OCI-LY7 (cell line): ENCODE measurements around the gene DNAL4. TPM values are rescaled to one million over a fixed set of nuclear protein-coding genes. Genes with fewer than 3 reads are reported as not detected.

ENCODE experiments used
- BruUV-seq: library from RNA; stranded (reverse); fragments of 400-500 nt; replicated peaks from 2 replicates; lab custom pipeline; 2021; lab: Mats Ljungman, UMichigan
- CTCF ChIA-PET: fragments of 300-600 bp; sonication (Branson Sonifier 250); formaldehyde crosslinking; loops from one replicate; lab custom pipeline; 2022; ENCODE audit warnings: antibody characterized with exemption; ENCODE audit not compliant: unreplicated experiment; lab: Charles Lee
- POLR2A ChIA-PET: fragments of 300-600 bp; sonication (Branson Sonifier 250); formaldehyde crosslinking; loops from one replicate; lab custom pipeline; 2022; ENCODE audit warnings: antibody characterized with exemption; lab: Charles Lee
- DNase-seq: peaks from one replicate; pipeline ENCODE4 v3.0.0-alpha.2; 2015; ENCODE audit warnings: low spot score
- H2AFZ ChIP-seq: fragments of 200-600 bp; sonication (generic), shearing (Covaris generic); 2 replicates; pipeline ENCODE4 v1.6.1; 2014; ENCODE audit warnings: mild to moderate bottlenecking, antibody characterized with exemption, low read length, moderate library complexity
- H3K27ac ChIP-seq: fragments of 200-600 bp; sonication (generic); 2 replicates; pipeline ENCODE4 v1.5.1; 2014; ENCODE audit warnings: mixed run types, low read depth, mild to moderate bottlenecking, moderate library complexity, low read length, inconsistent platforms; ENCODE audit not compliant: poor library complexity, severe bottlenecking
- H3K36me3 ChIP-seq: fragments of 200-600 bp; sonication (generic); 2 replicates; pipeline ENCODE4 v1.6.1; 2014; ENCODE audit warnings: mild to moderate bottlenecking, antibody characterized with exemption, low read length, moderate library complexity, mixed read lengths; ENCODE audit not compliant: insufficient read depth
- H3K4me1 ChIP-seq: fragments of 200-600 bp; sonication (generic); 2 replicates; pipeline ENCODE4 v1.5.1; 2014; ENCODE audit warnings: mild to moderate bottlenecking, low read length; ENCODE audit not compliant: insufficient read depth, poor library complexity, severe bottlenecking
- H3K4me2 ChIP-seq: fragments of 200-600 bp; sonication (generic); 2 replicates; pipeline ENCODE4 v1.6.1; 2014; ENCODE audit warnings: mild to moderate bottlenecking, low read length
- H3K4me3 ChIP-seq: fragments of 200-600 bp; sonication (generic); 2 replicates; pipeline ENCODE4 v1.5.1; 2014; ENCODE audit warnings: mild to moderate bottlenecking, low read depth, low read length; ENCODE audit not compliant: poor library complexity, severe bottlenecking
- H3K79me2 ChIP-seq: fragments of 200-600 bp; sonication (generic); 2 replicates; pipeline ENCODE4 v1.6.1; 2016; ENCODE audit warnings: low read depth, mild to moderate bottlenecking, low read length, moderate library complexity, mixed read lengths; ENCODE audit not compliant: insufficient read depth
- H3K9me2 ChIP-seq: fragments of 200-600 bp; sonication (generic); 2 replicates; pipeline ENCODE4 v1.6.1; 2016; ENCODE audit warnings: mild to moderate bottlenecking, low read length, mixed read lengths; ENCODE audit not compliant: insufficient read depth
- H3K9me3 ChIP-seq: fragments of 200-600 bp; sonication (generic); 2 replicates; pipeline ENCODE4 v1.6.1; 2014; ENCODE audit warnings: mild to moderate bottlenecking, mixed run types, low read length, mixed read lengths
- H4K20me1 ChIP-seq: fragments of 200-600 bp; sonication (generic); 2 replicates; pipeline ENCODE4 v1.6.1; 2014; ENCODE audit warnings: mild to moderate bottlenecking, antibody characterized with exemption, low read length, moderate library complexity, mixed read lengths; ENCODE audit not compliant: insufficient read depth
- EZH2phosphoT487 ChIP-seq: fragments of 200-600 bp; sonication (generic); IDR thresholded peaks from 2 replicates; pipeline ENCODE4 v1.6.1; 2018; ENCODE audit warnings: low read depth, borderline replicate concordance, mild to moderate bottlenecking, mixed run types, antibody characterized with exemption, low read length, moderate library complexity, mixed read lengths
- intact Hi-C: fragments of 100-400 bp; cut with micrococcal nuclease; formaldehyde crosslinking; loops from one replicate; pipeline ENCODE4 v1.10.0; 2022; ENCODE audit not compliant: unreplicated experiment
- total RNA-seq, 2 experiments: library from RNA; depleted of rRNA in 1 of 2; stranded (reverse); fragments of >200 nt in 1 of 2; shearing (Covaris generic) in 1 of 2; gene quantifications; 2 replicates each; pipeline ENCODE4 v1.2.3, GENCODE V29; 2014 to 2022
- TF ChIP-seq, protein P1 (sequence below): fragments of 200-600 bp; sonication (generic); conservative IDR thresholded peaks from 2 replicates; pipeline ENCODE4 v1.5.1; 2014; ENCODE audit warnings: mild to moderate bottlenecking, antibody characterized with exemption, low read length, moderate library complexity, mixed read lengths

Gene DNAL4
- total RNA-seq, 2 experiments from 2014 or later = 6.6 to 7.1 TPM

DNA sequence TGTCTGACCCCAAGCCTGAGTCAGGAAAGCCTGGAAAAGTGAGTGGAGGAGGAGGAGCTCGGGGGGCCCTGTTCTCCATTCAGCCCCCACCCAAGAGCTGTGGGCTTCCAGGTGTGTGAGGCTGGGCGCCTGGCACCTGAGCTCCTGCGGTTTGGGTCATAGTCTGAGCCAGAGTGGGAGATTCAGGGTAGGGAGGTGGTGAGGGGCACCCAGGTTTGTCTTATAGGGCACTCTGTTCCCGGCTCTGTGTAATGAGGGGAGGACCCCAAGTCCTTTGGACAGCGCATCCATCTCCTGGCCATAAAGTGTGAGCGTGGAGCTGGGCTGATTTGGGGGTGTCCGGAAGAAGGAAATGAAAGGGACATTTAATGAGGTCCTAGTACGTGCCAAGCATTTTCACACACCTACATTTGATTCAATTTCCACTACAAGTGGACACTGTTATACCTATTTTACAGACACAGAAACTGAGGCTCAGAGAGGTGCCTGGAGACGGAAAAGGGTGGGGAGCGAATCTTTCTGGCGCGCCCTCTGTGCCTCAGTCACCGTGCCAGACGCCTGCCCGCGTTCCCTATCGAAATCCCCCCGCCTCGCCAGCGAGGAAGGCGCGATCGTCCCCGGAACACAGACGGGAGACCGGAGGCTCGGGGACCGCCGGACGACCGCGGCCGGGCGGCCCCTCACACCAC, 48.7 kb upstream of the DNAL4 start:
- Histone ChIP-seq H3K4me2 (no peak overlapping the region), H3K9me3 (no peaks in the 10 kb centered on the region), H3K36me3 (no peaks in the 10 kb centered on the region), H3K27ac (no peak overlapping the region), H4K20me1 (no peaks in the 10 kb centered on the region), H3K4me1 (no peaks in the 10 kb centered on the region), H3K79me2 (no peaks in the 10 kb centered on the region), H2AFZ (no peak overlapping the region), H3K4me3 (no peak overlapping the region), H3K9me2 (no peaks in the 10 kb centered on the region)
- DNase-seq = no peak
- no peak for TF ChIP-seq EZH2phosphoT487
- TF ChIP-seq, protein P1, sequence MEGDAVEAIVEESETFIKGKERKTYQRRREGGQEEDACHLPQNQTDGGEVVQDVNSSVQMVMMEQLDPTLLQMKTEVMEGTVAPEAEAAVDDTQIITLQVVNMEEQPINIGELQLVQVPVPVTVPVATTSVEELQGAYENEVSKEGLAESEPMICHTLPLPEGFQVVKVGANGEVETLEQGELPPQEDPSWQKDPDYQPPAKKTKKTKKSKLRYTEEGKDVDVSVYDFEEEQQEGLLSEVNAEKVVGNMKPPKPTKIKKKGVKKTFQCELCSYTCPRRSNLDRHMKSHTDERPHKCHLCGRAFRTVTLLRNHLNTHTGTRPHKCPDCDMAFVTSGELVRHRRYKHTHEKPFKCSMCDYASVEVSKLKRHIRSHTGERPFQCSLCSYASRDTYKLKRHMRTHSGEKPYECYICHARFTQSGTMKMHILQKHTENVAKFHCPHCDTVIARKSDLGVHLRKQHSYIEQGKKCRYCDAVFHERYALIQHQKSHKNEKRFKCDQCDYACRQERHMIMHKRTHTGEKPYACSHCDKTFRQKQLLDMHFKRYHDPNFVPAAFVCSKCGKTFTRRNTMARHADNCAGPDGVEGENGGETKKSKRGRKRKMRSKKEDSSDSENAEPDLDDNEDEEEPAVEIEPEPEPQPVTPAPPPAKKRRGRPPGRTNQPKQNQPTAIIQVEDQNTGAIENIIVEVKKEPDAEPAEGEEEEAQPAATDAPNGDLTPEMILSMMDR = no peak
- no TSS peak for BruUV-seq
- intact Hi-C loops = no loop called here
- ChIA-PET POLR2A (interaction anchor here (0.5 kb wide), 1 partner anchor 182 kb away, joined by 3 read pairs; no protein-coding TSS in a partner anchor), CTCF (no interaction called here)

DNA sequence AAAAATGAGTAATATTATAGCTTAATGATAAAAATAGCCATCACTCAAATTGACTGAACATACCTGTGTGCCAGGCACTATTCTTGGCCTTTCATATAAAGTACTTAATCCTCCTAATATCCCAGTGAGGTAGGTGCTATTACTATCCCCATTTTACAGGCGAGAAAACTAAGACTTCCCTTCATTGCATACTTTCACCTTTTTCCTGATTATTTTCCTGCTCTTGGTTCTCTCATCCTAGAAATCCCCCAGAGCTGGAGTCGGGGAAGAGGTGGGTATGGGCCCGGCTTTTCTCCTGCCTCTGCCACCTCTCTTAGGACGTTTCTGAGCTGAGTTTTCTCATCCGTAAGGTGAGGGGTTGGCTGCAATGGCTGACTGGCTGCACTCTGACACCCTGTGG, 47.7 kb upstream of the DNAL4 start:
- POLR2A ChIA-PET = interaction anchor here (0.5 kb wide), 1 partner anchor 79 kb away, joined by 3 read pairs; no protein-coding TSS in a partner anchor
- no peak overlapping the region for H3K4me3 ChIP-seq

DNA sequence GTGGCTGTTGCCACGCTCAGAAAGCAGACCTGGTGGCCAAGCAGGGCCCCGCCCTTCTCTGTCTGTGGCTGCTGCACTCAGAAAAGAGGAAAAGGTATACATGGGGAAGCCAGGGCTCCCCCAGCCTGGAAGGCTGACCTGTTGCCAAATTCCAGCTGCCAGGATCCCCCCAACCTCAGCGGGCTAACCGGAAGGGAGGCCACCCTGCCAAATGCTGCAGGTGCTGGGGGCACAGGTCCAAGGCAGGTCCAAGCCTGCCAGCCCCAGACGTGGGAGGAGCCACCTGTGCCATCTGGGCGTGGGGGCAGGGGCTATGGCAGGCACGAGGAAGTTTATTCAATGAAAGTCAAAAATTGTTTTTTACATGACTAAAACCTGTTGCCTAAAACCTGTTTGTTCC, 47.3 kb upstream of the DNAL4 start:
- TF ChIP-seq, protein P1 = no peak
- no peak for TF ChIP-seq EZH2phosphoT487
- H3K27ac ChIP-seq = no peak overlapping the region
- H3K4me1 ChIP-seq = no peaks in the 10 kb centered on the region
- H3K4me3 ChIP-seq = no peak overlapping the region
- intact Hi-C loops = no loop called here
- H4K20me1 ChIP-seq = no peaks in the 10 kb centered on the region
- H3K36me3 ChIP-seq = no peaks in the 10 kb centered on the region
- ChIA-PET POLR2A (no interaction called here), CTCF (no interaction called here)
- no peak overlapping the region for H2AFZ ChIP-seq
- H3K4me2 ChIP-seq = no peak overlapping the region
- H3K9me2 ChIP-seq = no peaks in the 10 kb centered on the region
- H3K79me2 ChIP-seq = no peaks in the 10 kb centered on the region
- no peak for DNase-seq
- BruUV-seq = no TSS peak
- no peaks in the 10 kb centered on the region for H3K9me3 ChIP-seq

More for the DNA sequence above, 47.7 kb upstream of the DNAL4 start:
- H4K20me1 ChIP-seq = no peaks in the 10 kb centered on the region
- no peak overlapping the region for H3K4me2 ChIP-seq
- H3K4me1 ChIP-seq = no peaks in the 10 kb centered on the region
- no peaks in the 10 kb centered on the region for H3K9me2 ChIP-seq
- H2AFZ ChIP-seq = no peak overlapping the region
- H3K27ac ChIP-seq = no peak overlapping the region
- H3K9me3 ChIP-seq = no peaks in the 10 kb centered on the region
- DNase-seq = no peak
- no peak for TF ChIP-seq EZH2phosphoT487
- TF ChIP-seq, protein P1 = no peak
- no peaks in the 10 kb centered on the region for H3K79me2 ChIP-seq
- no peaks in the 10 kb centered on the region for H3K36me3 ChIP-seq
- CTCF ChIA-PET = no interaction called here
- intact Hi-C loops = no loop called here
- BruUV-seq = no TSS peak
